Prostate gland (tissue), 2 donors: Measurements from ENCODE around the gene TMEM229A. TPM values are rescaled to one million over a fixed set of nuclear protein-coding genes. Genes with fewer than 3 reads are reported as not detected.

Source experiments
- DNase-seq: peaks from one replicate; pipeline ENCODE4 v3.0.0-alpha.2; 2019; ENCODE audit warnings: low spot score
- H3K27ac ChIP-seq, 2 donors: fragments of 200-600 bp; sonication (generic); 2 replicates each; pipeline ENCODE4 v1.5.1; 2017 to 2019
- H3K27me3 ChIP-seq: fragments of 200-600 bp; sonication (generic); replicated peaks from 2 replicates; pipeline ENCODE4 v1.5.1; 2019; ENCODE audit not compliant: insufficient read depth
- H3K36me3 ChIP-seq, 2 donors: fragments of 200-600 bp; sonication (generic); 1 replicate in 1 of 2; 2 replicates in 1 of 2; pipeline versions ENCODE4 v1.5.1 to v1.8.1; 2017 to 2019
- H3K4me1 ChIP-seq: fragments of 200-600 bp; sonication (generic); replicated peaks from 2 replicates; pipeline ENCODE4 v1.5.1; 2019
- H3K4me3 ChIP-seq, 2 donors: fragments of 200-600 bp; sonication (generic); 2 replicates each; pipeline ENCODE4 v1.5.1; 2017 to 2019
- H3K9me3 ChIP-seq: fragments of 200-600 bp; sonication (generic); 2 replicates; pipeline ENCODE4 v1.5.1; 2017
- POLR2A ChIP-seq: fragments of 450-650 bp; IDR thresholded peaks from one replicate; pipeline ENCODE4 v1.6.1; 2016; ENCODE audit warnings: antibody characterized with exemption, mild to moderate bottlenecking
- POLR2AphosphoS5 ChIP-seq: sonication (generic); formaldehyde crosslinking; IDR thresholded peaks from one replicate; pipeline ENCODE4 v1.6.1; 2017; ENCODE audit warnings: antibody characterized with exemption
- WGBS: methylation state at CpG from one replicate; pipeline ENCODE4 v1.1.5; 2018; 5-methylcytosine and 5-hydroxymethylcytosine counted together
- intact Hi-C: fragments of 100-400 bp; cut with DNase I; formaldehyde crosslinking; loops from one replicate; pipeline ENCODE4 v1.14.2; 2022
- total RNA-seq, 2 donors: library from RNA; depleted of rRNA; stranded (reverse); fragments of >200 nt; gene quantifications; one replicate each; pipeline ENCODE4 v1.1.0, GENCODE V29; 2016
- TF ChIP-seq, protein P1 (sequence below), 4 experiments: fragments of 200-600 bp in 2 of 4; fragments of 450-650 bp in 2 of 4; sonication (generic) in 2 of 4; IDR thresholded peaks; 1 replicate in 3 of 4; 2 replicates in 1 of 4; pipeline ENCODE4 v1.5.1; 2016 to 2019; ENCODE audit warnings: antibody characterized with exemption in 4 of 4, mild to moderate bottlenecking in 2 of 4, moderate library complexity in 2 of 4

TMEM229A gene
- total RNA-seq, 2 donors from 2014 or later: 51.7 TPM; not detected in 1

DNA sequence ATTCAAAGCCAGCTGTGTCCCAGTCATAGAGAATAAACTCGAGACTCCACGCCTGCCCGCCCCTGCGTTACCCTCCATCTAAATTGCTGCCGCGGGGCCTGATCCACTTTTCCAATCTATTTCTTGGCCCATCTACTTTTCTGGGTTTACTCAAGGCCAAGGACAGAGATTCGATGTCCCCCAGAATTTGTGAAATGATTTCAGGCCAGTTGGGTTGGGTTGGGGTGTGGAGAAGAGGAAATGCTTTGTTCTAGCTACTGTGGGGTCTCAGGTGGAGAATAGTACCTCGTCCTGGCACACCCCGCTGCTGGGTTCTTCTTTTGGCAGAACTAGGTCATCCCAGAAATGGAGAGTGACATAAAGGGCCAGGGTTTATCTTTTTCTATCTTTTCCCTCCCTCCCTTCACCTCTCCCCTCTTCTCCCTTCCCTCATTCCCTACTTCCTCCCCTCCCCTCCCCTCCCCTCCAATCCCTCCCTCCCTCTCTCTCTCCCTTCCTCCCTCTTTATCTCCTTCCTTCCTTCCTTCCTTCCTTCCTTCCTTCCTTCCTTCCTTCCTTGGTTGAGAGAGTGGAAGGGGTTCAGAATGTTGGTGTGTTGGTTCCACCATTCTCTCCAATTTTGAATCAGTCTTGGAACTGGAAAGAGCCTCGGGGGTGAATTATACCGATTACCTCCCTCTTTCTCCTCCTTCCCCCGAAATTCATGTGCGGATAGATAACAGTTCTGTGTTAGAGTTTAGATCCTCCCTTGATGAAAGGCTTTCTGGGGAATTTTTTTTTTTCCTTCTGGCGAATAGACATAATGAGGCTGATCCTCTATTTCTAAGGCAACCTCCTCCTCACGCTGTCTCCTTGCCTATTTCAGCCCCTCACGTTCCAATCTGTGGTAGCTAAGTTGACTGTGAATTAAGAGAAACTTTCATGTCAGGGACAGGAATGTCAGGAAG, 1.2 kb upstream of the TMEM229A start:
- WGBS: 41% methylated on average over 16 of the region's 16 CpGs
- H3K9me3 ChIP-seq: no peaks in the 10 kb centered on the region
- H3K27me3 ChIP-seq: peaks cover 3% of the 10 kb centered on the region
- H3K36me3 ChIP-seq: no peaks in the 10 kb centered on the region
- no peak for TF ChIP-seq POLR2A
- TF ChIP-seq POLR2AphosphoS5: no peak
- TF ChIP-seq, protein P1, sequence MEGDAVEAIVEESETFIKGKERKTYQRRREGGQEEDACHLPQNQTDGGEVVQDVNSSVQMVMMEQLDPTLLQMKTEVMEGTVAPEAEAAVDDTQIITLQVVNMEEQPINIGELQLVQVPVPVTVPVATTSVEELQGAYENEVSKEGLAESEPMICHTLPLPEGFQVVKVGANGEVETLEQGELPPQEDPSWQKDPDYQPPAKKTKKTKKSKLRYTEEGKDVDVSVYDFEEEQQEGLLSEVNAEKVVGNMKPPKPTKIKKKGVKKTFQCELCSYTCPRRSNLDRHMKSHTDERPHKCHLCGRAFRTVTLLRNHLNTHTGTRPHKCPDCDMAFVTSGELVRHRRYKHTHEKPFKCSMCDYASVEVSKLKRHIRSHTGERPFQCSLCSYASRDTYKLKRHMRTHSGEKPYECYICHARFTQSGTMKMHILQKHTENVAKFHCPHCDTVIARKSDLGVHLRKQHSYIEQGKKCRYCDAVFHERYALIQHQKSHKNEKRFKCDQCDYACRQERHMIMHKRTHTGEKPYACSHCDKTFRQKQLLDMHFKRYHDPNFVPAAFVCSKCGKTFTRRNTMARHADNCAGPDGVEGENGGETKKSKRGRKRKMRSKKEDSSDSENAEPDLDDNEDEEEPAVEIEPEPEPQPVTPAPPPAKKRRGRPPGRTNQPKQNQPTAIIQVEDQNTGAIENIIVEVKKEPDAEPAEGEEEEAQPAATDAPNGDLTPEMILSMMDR (IDR thresholded peaks at IDR 0.05): no peak
- H3K27ac ChIP-seq: no peak overlapping the region
- intact Hi-C loops: no loop called here
- H3K4me3 ChIP-seq: no peak overlapping the region
- no peaks in the 10 kb centered on the region for H3K4me1 ChIP-seq
- DNase-seq: no peak

DNA sequence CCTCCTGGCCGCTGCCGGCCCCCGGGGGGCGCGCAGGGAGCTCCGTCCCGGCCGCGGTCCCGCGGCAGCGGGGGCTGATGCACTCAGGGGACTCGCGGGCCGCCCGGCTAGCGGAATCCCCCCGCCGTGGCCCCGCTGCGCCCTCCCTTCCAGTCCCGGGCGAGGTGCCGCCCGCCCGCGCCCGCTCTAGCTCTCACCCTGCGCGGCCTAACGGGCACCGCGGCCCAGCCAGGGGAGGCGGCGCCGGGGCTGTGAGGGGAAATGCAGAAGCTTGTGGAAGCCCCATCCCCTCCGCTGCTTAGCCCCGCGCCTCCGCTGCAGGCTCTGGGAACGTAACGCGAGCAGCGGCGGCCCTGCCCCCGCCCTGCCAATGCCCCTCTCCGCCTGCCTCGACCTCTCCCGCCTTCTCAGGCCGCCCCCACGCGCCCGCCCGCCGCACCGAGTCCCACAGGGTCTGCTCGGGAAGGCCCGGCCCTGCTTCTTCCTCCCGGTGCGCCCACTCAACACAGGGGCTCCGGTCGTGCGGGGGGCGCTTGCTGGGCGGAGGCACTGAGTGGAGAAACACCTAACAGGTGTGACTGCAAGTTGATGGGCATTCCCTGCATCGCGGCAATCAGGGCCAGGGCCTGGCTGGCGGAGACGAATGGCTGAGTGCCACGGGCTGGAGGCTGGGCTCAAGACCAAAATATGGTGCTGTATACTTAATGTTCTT, 384 bp upstream of the TMEM229A start:
- Histone ChIP-seq H3K4me1 (no peaks in the 10 kb centered on the region), H3K27me3 (peaks cover 3% of the 10 kb centered on the region), H3K27ac (no peak overlapping the region), H3K36me3 (no peaks in the 10 kb centered on the region), H3K4me3 (peak overlapping the region; percentile 27 to 34), H3K9me3 (no peaks in the 10 kb centered on the region)
- WGBS: 1% methylated on average over 52 of the region's 70 CpGs
- peak; percentile 5 for DNase-seq
- TF ChIP-seq, protein P1 (IDR thresholded peaks at IDR 0.05): no peak
- no peak for TF ChIP-seq POLR2A
- no peak for TF ChIP-seq POLR2AphosphoS5
- intact Hi-C loops: no loop called here

DNA sequence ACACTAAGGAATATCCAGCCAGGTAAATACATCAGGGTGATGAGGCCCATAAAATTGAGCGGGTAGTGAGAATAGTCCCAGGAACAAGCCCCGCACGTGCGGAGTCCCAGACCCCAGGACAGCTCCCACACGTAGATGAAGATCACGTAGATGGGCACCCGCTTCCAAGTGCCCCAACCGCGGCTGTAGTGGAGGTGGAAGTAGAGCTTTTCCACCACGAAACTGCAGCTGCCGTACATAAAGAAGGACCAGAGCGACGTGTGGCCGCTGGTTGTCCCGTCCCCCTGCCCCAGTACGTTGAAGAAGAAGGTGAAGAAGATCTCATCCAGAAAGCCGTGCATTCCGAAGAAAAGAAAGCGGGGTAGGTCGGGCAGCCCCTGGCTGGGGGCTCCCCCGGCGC, 948 bp downstream of the TMEM229A start:
- Histone ChIP-seq H3K27me3 (peaks cover 3% of the 10 kb centered on the region), H3K4me3 (peak overlapping the region; percentile 27 to 34), H3K9me3 (no peaks in the 10 kb centered on the region), H3K36me3 (no peaks in the 10 kb centered on the region), H3K4me1 (no peaks in the 10 kb centered on the region), H3K27ac (no peak overlapping the region)
- intact Hi-C loops: no loop called here
- no peak for DNase-seq
- TF ChIP-seq, protein P1 (IDR thresholded peaks at IDR 0.05): no peak
- TF ChIP-seq POLR2AphosphoS5 (no peak), POLR2A (no peak)
- 2% methylated on average over 22 of the region's 22 CpGs for WGBS

DNA sequence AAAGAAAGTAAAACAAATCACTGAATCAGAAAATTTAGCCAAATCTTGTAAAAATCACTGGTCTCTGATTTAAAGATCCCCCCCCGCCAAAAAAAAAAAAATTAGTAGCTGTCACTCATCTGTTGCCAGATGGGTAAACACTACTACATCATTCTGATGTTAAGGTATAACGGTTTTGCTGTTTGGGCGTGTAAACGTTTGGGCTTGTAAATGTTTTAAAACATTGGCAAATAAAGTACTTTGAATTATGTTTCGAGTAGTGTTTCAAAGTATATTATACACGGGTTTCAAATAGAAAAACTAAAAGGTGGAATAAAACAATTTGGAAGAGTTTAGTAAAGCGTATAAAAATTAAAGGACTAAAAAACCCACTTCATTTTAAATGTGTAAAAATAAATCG, 1.5 kb downstream of the TMEM229A start:
- Histone ChIP-seq H3K27me3 (peaks cover 3% of the 10 kb centered on the region), H3K4me1 (no peaks in the 10 kb centered on the region), H3K36me3 (no peaks in the 10 kb centered on the region), H3K4me3 (no peak overlapping the region), H3K9me3 (no peaks in the 10 kb centered on the region), H3K27ac (no peak overlapping the region)
- intact Hi-C loops: no loop called here
- DNase-seq: no peak
- TF ChIP-seq POLR2A (no peak), POLR2AphosphoS5 (no peak)
- TF ChIP-seq, protein P1 (IDR thresholded peaks at IDR 0.05): no peak
- WGBS: 29% methylated on average over 8 of the region's 8 CpGs
